ENCODE results near the gene NDST4. TPM values are rescaled to one million over a fixed set of nuclear protein-coding genes. Genes with fewer than 3 reads are reported as not detected.

NDST4 gene
- total and polyA plus RNA-seq, 2 of the 4 experiments (the other 2 are of a cell fraction) = not detected

- ATAC-seq (ENCODE audit: low read depth) (no peak), DNase-seq (no peak)
- Histone ChIP-seq H3K9me3 (ENCODE audit: control insufficient read depth, insufficient read depth, low read length) (no peaks in the 10 kb centered on the region), H4K20me1 (ENCODE audit: insufficient read depth, low read length) (no peaks in the 10 kb centered on the region), H2BK20ac (ENCODE audit: low read depth, low read length) (no peak overlapping the region), H2BK5ac (ENCODE audit: low read depth, low read length, poor library complexity, severe bottlenecking) (no peak overlapping the region), H3K36me3 (ENCODE audit: control insufficient read depth, insufficient read depth, low read length) (no peaks in the 10 kb centered on the region), H3K9ac (ENCODE audit: low read depth, low read length) (no peak overlapping the region), H3K79me1 (ENCODE audit: low read depth in 1 of 2, low read length in 2 of 2) (no peaks in the 10 kb centered on the region), H3K4ac (ENCODE audit: low read depth, low read length) (no peak overlapping the region), H2BK120ac (ENCODE audit: low read depth, low read length) (no peak overlapping the region), H3K27me3 (ENCODE audit: control insufficient read depth, insufficient read depth, low read length) (no peaks in the 10 kb centered on the region), H3K14ac (replicated peaks; ENCODE audit: low read depth, low read length) (no peak overlapping the region), H3K4me3 (ENCODE audit: insufficient read depth, low read depth, low read length) (no peak overlapping the region), H3K27ac (ENCODE audit: insufficient read depth, low read length) (no peak overlapping the region), H3K4me1 (ENCODE audit: control insufficient read depth, insufficient read depth, low read length) (no peaks in the 10 kb centered on the region), H4K8ac (ENCODE audit: low read depth in 2 of 2, low read length in 2 of 2) (no peak overlapping the region), H2AK5ac (ENCODE audit: low read depth, low read length) (no peak overlapping the region), H3K18ac (ENCODE audit: low read depth, low read length) (no peak overlapping the region), H4K5ac (ENCODE audit: low read depth, low read length) (no peak overlapping the region), H2BK15ac (ENCODE audit: low read depth, low read length) (no peak overlapping the region), H3K9me1 (ENCODE audit: insufficient read depth, low read length) (no peaks in the 10 kb centered on the region), H2AFZ (replicated peaks; ENCODE audit: low read length, poor library complexity) (no peak overlapping the region), H2AK9ac (replicated peaks; ENCODE audit: low read depth, low read length, poor library complexity) (no peak overlapping the region), H4K91ac (ENCODE audit: insufficient read depth, low read depth, low read length) (no peak overlapping the region), H3K23ac (ENCODE audit: low read depth, low read length) (no peak overlapping the region), H3K4me2 (ENCODE audit: low read depth, low read length) (no peak overlapping the region), H3K56ac (ENCODE audit: extremely low read depth, insufficient read depth, low read length) (no peak overlapping the region)
- whole genome bisulfite sequencing, 2 experiments (ENCODE audit: extremely low coverage in 2 of 2, insufficient read length in 1 of 2) = 80% methylated on average over 2 of the region's 2 CpGs; no CpG with 5 or more reads in 1 of the 2 experiments
- ChIA-PET CTCF (no interaction called here), POLR2A (ENCODE audit: unreplicated experiment) (no interaction called here)
- intact Hi-C loops (cut with micrococcal nuclease) (no loop called here), dilution Hi-C loops (cut with HindIII; ENCODE audit: low sequenced_read_pairs, unreplicated experiment) (no loop called here), in situ Hi-C loops (cut with MboI; ENCODE audit: low sequenced_read_pairs) (no loop called here)
- TF ChIP-seq SMC3 (IDR thresholded peaks at IDR 0.05; ENCODE audit: low read depth, low read length) (no peak), USF2 (IDR thresholded peaks at IDR 0.05; ENCODE audit: low read depth, low read length) (no peak), BHLHE40 (IDR thresholded peaks at IDR 0.05; ENCODE audit: low read depth, low read length) (no peak)
- TF ChIP-seq, protein P1, sequence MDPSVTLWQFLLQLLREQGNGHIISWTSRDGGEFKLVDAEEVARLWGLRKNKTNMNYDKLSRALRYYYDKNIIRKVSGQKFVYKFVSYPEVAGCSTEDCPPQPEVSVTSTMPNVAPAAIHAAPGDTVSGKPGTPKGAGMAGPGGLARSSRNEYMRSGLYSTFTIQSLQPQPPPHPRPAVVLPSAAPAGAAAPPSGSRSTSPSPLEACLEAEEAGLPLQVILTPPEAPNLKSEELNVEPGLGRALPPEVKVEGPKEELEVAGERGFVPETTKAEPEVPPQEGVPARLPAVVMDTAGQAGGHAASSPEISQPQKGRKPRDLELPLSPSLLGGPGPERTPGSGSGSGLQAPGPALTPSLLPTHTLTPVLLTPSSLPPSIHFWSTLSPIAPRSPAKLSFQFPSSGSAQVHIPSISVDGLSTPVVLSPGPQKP (IDR thresholded peaks at IDR 0.05; ENCODE audit: borderline replicate concordance, low read depth, low read length) = no peak
- BruUV-seq (replicated peaks) = no TSS peak
Measured at GRCh38 chr4:114911111-114911510, 202.3 kb downstream of the NDST4 start.
